Neuronal stem cell (in vitro differentiated cells): Measurements from ENCODE around the gene PYGO2.

Experiments used
- DNase-seq: peaks from one replicate; pipeline ENCODE4 v3.0.0-alpha.2; 2013; ENCODE audit warnings: low spot score
- H2AFZ ChIP-seq: one replicate; pipeline ENCODE4 v1.6.1; 2013; ENCODE audit warnings: mild to moderate bottlenecking, low read length, inconsistent platforms
- H2AK5ac ChIP-seq: 2 replicates; pipeline ENCODE4 v1.6.1; 2013; ENCODE audit warnings: low read depth, mild to moderate bottlenecking, inconsistent platforms, low read length, moderate library complexity, mixed read lengths
- H2BK120ac ChIP-seq: 2 replicates; pipeline ENCODE4 v1.6.1; 2013; ENCODE audit warnings: low read depth, mild to moderate bottlenecking, inconsistent platforms, low read length, moderate library complexity, mixed read lengths
- H2BK12ac ChIP-seq: one replicate; pipeline ENCODE4 v1.6.1; 2013; ENCODE audit warnings: low read length, inconsistent platforms
- H2BK15ac ChIP-seq: 2 replicates; pipeline ENCODE4 v1.6.1; 2013; ENCODE audit warnings: mild to moderate bottlenecking, low read length, inconsistent platforms, mixed read lengths
- H2BK5ac ChIP-seq: one replicate; pipeline ENCODE4 v1.6.1; 2013; ENCODE audit warnings: inconsistent platforms, mild to moderate bottlenecking, low read length, moderate library complexity
- H3K14ac ChIP-seq: one replicate; pipeline ENCODE4 v1.6.1; 2013; ENCODE audit warnings: low read length, inconsistent platforms
- H3K18ac ChIP-seq: 2 replicates; pipeline ENCODE4 v1.6.1; 2013; ENCODE audit warnings: low read length, inconsistent platforms
- H3K23ac ChIP-seq: 2 replicates; pipeline ENCODE4 v1.6.1; 2013; ENCODE audit warnings: low read depth, mild to moderate bottlenecking, mixed read lengths, low read length, inconsistent platforms; ENCODE audit not compliant: poor library complexity
- H3K27ac ChIP-seq: replicated peaks from 3 replicates; pipeline ENCODE4 v1.5.1; 2013; ENCODE audit warnings: low read length, inconsistent platforms
- H3K27me3 ChIP-seq, 3 experiments: 2 replicates each; pipeline ENCODE4 v1.6.1; 2013; ENCODE audit warnings: low read length in 3 of 3, mild to moderate bottlenecking in 2 of 3, inconsistent platforms in 1 of 3, low read depth in 1 of 3, mixed read lengths in 1 of 3, moderate library complexity in 1 of 3; ENCODE audit not compliant: control insufficient read depth in 3 of 3, insufficient read depth in 3 of 3
- H3K36me3 ChIP-seq, 2 donors: replicated peaks in 1 of 2; 2 replicates each; pipeline ENCODE4 v1.6.1; 2013; ENCODE audit warnings: low read length in 2 of 2; ENCODE audit not compliant: control insufficient read depth in 2 of 2, insufficient read depth in 2 of 2
- H3K4ac ChIP-seq: 2 replicates; pipeline ENCODE4 v1.6.1; 2013; ENCODE audit warnings: inconsistent platforms, mild to moderate bottlenecking, low read length, moderate library complexity
- H3K4me1 ChIP-seq, 2 donors: 1 replicate in 1 of 2; 2 replicates in 1 of 2; pipeline ENCODE4 v1.6.1; 2013; ENCODE audit warnings: low read length in 2 of 2, low read depth in 1 of 2; ENCODE audit not compliant: control insufficient read depth in 2 of 2, insufficient read depth in 1 of 2
- H3K4me2 ChIP-seq: one replicate; pipeline ENCODE4 v1.6.1; 2013; ENCODE audit warnings: mild to moderate bottlenecking, low read length, inconsistent platforms; ENCODE audit not compliant: insufficient read depth, poor library complexity, severe bottlenecking
- H3K4me3 ChIP-seq, 2 donors: 2 replicates each; pipeline ENCODE4 v1.5.1; 2013; ENCODE audit warnings: low read length in 2 of 2, mild to moderate bottlenecking in 2 of 2, inconsistent platforms in 1 of 2, moderate library complexity in 1 of 2
- H3K79me1 ChIP-seq: one replicate; pipeline ENCODE4 v1.6.1; 2013; ENCODE audit warnings: low read depth, mild to moderate bottlenecking, inconsistent platforms, low read length, moderate library complexity
- H3K9ac ChIP-seq: one replicate; pipeline ENCODE4 v1.6.1; 2013; ENCODE audit warnings: mild to moderate bottlenecking, low read depth, low read length, inconsistent platforms; ENCODE audit not compliant: poor library complexity
- H3K9me3 ChIP-seq, 2 donors: replicated peaks in 1 of 2; 2 replicates each; pipeline versions ENCODE3 to v1.6.1; 2013; ENCODE audit warnings: low read length in 2 of 2, mild to moderate bottlenecking in 2 of 2, inconsistent platforms in 1 of 2, low read depth in 1 of 2, mixed read lengths in 1 of 2, moderate library complexity in 1 of 2; ENCODE audit not compliant: control insufficient read depth in 2 of 2, insufficient read depth in 1 of 2
- H4K8ac ChIP-seq: one replicate; pipeline ENCODE4 v1.6.1; 2013; ENCODE audit warnings: low read depth, mild to moderate bottlenecking, inconsistent platforms, low read length, moderate library complexity
- H4K91ac ChIP-seq: one replicate; pipeline ENCODE4 v1.6.1; 2013; ENCODE audit warnings: low read length, low read depth, mild to moderate bottlenecking, inconsistent platforms; ENCODE audit not compliant: poor library complexity
- WGBS, 2 donors: extraction: QIAGEN DNeasy Blood & Tissue Kit; methylation state at CpG; one replicate each; pipeline ENCODE4 v1.1.7; 2013; ENCODE audit warnings: missing lambda C conversion rate in 2 of 2, mixed read lengths in 1 of 2; ENCODE audit not compliant: insufficient read length in 2 of 2, insufficient replicate concordance in 1 of 2; ENCODE audit errors: extremely low coverage in 2 of 2; 5-methylcytosine and 5-hydroxymethylcytosine counted together

PYGO2 gene

DNA sequence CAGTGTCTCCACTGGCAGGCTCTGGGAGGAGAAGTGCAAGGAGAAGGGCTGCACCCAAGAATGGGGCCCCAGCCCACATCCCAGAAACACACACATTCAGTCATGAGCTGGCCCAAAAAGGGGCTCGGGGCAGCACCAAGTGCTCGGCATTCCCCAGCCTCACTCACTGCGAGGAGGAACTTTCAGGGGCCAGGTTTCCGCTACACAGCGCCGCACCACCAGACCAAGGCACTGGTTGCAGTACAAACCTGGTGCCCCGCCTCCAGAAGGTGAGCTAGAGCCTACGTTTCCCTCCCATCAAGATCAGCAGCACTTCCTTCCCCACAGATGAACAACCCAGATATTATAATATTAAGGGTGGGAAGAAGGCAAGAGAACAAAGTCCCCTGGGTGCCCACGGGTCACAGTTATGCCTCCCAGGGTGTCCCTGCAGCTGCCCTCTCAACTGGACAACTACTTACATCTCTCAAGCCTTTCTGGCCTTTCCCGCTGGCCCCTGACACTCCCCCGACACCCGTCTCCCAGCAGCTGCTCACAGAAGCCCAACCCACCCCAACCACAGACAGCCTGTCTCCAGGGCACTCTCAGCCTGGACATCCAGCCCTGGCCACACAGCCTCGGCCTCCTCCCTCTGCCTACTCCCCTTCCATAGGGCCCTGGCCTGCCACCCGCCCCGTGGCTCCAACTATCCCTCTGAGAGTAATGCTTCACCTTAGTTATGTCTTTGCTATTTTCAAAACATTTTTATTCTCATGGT lies 9.5 kb downstream of the PYGO2 start:
- H2BK120ac ChIP-seq = no peak overlapping the region
- H2AK5ac ChIP-seq = no peak overlapping the region
- H3K4me1 ChIP-seq = peaks cover 25 to 26% of the 10 kb centered on the region in 2 donors
- H3K27ac ChIP-seq = no peak overlapping the region
- no peak overlapping the region for H4K8ac ChIP-seq
- no peak overlapping the region for H3K14ac ChIP-seq
- H3K4me3 ChIP-seq = no peak overlapping the region
- WGBS, 2 donors = no CpG with 5 or more reads among the region's 15 CpGs
- no peak overlapping the region for H2AFZ ChIP-seq
- H3K79me1 ChIP-seq = peaks cover 10% of the 10 kb centered on the region
- no peak overlapping the region for H3K4ac ChIP-seq
- no peak overlapping the region for H2BK12ac ChIP-seq
- H3K9ac ChIP-seq = no peak overlapping the region
- H3K23ac ChIP-seq = no peak overlapping the region
- no peak overlapping the region for H3K4me2 ChIP-seq
- H3K9me3 ChIP-seq = no peaks in the 10 kb centered on the region
- peaks cover 30% of the 10 kb centered on the region in 2 donors for H3K36me3 ChIP-seq
- no peak overlapping the region for H4K91ac ChIP-seq
- no peak overlapping the region for H2BK5ac ChIP-seq
- H3K18ac ChIP-seq = no peak overlapping the region
- no peaks in the 10 kb centered on the region for H3K27me3 ChIP-seq
- no peak overlapping the region for H2BK15ac ChIP-seq
- no peak for DNase-seq

DNA sequence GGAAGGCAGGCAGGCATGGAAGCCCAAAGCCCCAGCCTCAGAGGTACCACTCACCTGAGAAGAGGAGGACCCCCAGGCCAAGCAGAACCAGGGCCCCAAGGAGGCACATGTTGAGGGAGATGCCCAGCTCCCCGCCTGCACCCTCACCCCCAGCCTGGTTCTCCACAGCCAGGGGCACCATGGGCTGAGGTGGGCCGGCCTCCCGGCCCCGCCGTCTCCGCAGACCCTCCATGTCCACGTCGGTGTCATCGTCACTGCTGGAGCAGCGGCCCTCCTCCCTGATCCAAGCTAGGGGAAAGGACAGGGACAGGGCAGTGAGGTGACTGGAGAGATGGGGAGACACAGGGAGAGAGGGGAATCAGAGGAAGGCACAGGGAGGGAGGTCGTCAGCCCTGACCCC lies 13.5 kb downstream of the PYGO2 start:
- H3K18ac ChIP-seq = no peak overlapping the region
- peaks cover 0 to 13% of the 10 kb centered on the region in 2 donors for H3K4me1 ChIP-seq
- H2AK5ac ChIP-seq = no peak overlapping the region
- H4K91ac ChIP-seq = no peak overlapping the region
- H3K36me3 ChIP-seq = peaks cover 45 to 55% of the 10 kb centered on the region in 2 donors
- no peak overlapping the region for H3K4ac ChIP-seq
- H2AFZ ChIP-seq = no peak overlapping the region
- H3K4me3 ChIP-seq = no peak overlapping the region
- no CpG with 5 or more reads among the region's 11 CpGs for WGBS, 2 donors
- no peak overlapping the region for H2BK15ac ChIP-seq
- no peak overlapping the region for H4K8ac ChIP-seq
- H3K23ac ChIP-seq = peak overlapping the region; percentile 59
- H3K4me2 ChIP-seq = no peak overlapping the region
- DNase-seq = no peak
- H3K27me3 ChIP-seq = no peaks in the 10 kb centered on the region
- H2BK12ac ChIP-seq = no peak overlapping the region
- H3K79me1 ChIP-seq = peaks cover 6% of the 10 kb centered on the region
- H3K27ac ChIP-seq = no peak overlapping the region
- H3K9me3 ChIP-seq = no peaks in the 10 kb centered on the region
- peak overlapping the region; percentile 17 for H3K14ac ChIP-seq
- H2BK5ac ChIP-seq = peak overlapping the region; percentile 78
- no peak overlapping the region for H2BK120ac ChIP-seq
- H3K9ac ChIP-seq = peak overlapping the region; percentile 40

DNA sequence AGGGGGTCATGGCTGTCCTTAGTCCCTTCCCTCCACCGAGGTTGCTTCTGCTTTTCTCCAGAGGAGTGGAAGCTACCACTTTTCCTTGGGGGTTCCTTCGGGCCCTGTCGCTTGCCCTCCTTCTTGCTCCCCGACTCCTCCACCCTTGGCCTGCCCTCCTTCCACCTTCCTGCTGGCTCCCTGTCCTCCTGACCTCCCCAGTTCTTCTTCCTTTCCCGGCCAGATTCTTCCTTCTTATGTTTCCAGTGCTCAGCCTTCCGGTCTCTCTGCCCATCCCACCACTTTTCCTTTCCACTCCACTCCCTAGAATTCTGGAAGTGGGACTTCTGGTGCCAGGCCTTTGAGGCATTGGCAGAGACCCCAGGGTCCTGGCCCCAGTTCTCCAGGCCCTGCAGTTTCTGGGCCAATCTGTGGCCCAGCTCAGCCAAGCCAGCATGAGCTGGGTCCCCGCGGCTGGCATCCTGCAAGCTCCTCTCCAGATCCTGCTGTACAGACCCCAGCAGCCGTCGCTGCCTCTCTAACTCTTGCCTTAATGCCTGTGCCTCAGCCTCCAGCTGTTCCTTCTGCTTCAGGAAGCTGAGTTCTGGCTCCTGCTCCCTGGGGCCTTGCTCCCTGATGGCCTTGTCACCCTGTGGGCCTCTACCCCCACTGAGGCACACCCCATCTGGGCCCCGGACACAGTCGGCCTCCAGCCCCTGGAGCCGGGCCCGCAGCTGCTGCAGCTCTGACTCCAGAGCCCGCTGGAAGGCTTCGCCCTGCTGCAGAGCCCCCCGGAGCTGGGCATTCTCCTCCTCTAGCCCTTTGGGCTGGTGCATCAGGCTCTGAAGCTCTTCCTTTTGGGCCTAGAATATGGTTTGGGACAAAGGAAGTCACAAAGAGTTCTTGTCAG lies 15.4 kb downstream of the PYGO2 start:
- no peak overlapping the region for H3K27ac ChIP-seq
- H3K36me3 ChIP-seq = peaks cover 44 to 48% of the 10 kb centered on the region in 2 donors
- H3K27me3 ChIP-seq = no peaks in the 10 kb centered on the region
- peaks cover 6 to 29% of the 10 kb centered on the region in 2 donors for H3K4me1 ChIP-seq
- H3K23ac ChIP-seq = no peak overlapping the region
- no peak overlapping the region for H2BK5ac ChIP-seq
- DNase-seq = no peak
- H4K8ac ChIP-seq = no peak overlapping the region
- no peak overlapping the region for H3K14ac ChIP-seq
- H2BK15ac ChIP-seq = no peak overlapping the region
- H3K79me1 ChIP-seq = peaks cover 6% of the 10 kb centered on the region
- H3K9me3 ChIP-seq = no peaks in the 10 kb centered on the region
- WGBS, 2 donors = no CpG with 5 or more reads among the region's 17 CpGs
- H2BK12ac ChIP-seq = no peak overlapping the region
- H2BK120ac ChIP-seq = no peak overlapping the region
- H3K4me3 ChIP-seq = no peak overlapping the region
- no peak overlapping the region for H3K4ac ChIP-seq
- no peak overlapping the region for H4K91ac ChIP-seq
- no peak overlapping the region for H2AK5ac ChIP-seq
- H3K4me2 ChIP-seq = no peak overlapping the region
- H3K9ac ChIP-seq = no peak overlapping the region
- H2AFZ ChIP-seq = no peak overlapping the region
- no peak overlapping the region for H3K18ac ChIP-seq
